Coronary artery (tissue), 2 donors: ENCODE results near the gene DNAJB6.

ENCODE experiments used
- DNase-seq: peaks from one replicate; pipeline ENCODE4 v3.0.0-alpha.2; 2017; ENCODE audit warnings: low spot score
- H3K27ac ChIP-seq, 2 donors: fragments of 200-600 bp; sonication (generic); one replicate each; pipeline ENCODE4 v1.5.1; 2016 to 2019
- H3K4me3 ChIP-seq: fragments of 200-600 bp; sonication (generic); 2 replicates; pipeline ENCODE4 v1.5.1; 2016; ENCODE audit warnings: mild to moderate bottlenecking, moderate library complexity
- TF ChIP-seq, protein P1 (sequence below): fragments of 200-600 bp; sonication (generic); IDR thresholded peaks from one replicate; pipeline ENCODE4 v1.5.1; 2019; ENCODE audit warnings: antibody characterized with exemption

The DNAJB6 gene

DNA sequence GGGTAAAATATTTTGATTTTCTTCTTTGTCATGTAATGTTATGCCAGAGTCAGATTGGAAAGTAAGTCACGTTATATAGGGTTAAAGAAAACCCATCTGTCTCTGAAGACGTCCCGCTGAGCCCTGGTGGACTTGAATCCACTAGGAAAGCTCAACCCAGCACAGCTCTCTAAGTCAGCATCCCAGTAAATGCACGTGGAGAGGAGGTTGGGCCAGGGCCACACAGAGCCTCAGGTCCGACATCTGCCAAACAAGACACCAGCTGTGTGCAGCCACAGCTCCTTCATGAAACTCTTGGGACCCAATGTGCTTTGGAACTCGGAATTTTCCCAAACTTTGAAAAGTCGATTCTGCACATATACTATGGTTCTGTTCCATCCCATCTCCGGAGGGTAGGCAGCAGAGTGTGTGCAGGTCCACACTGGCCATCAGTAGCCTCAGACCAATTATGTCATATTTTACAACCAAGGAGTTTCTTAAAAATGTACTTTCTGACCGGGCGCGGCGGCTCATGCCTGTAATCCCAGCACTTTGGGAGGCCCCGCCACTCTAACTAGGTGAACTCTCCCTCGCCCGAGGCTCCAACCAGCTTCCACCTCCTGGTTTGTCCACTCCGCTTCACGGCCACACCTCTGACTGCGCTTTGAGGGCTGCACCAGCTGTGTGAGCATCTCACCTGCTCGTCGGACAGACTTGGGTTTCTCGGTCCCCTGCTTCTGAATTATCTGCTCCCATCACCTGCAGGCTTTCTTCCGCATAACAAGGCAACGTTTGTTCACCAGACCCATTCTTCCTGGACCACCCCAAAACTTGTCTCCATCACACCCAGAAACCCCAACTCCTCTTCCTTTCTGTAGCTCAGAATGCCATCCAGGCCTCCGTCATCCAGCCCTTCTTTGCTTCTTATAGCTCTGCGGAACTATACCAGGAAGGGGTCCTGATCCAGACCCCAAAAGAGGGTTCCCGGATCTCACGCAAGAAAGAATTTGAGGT lies 29.7 kb upstream of the DNAJB6 start:
- no peak overlapping the region for H3K4me3 ChIP-seq
- DNase-seq: no peak
- TF ChIP-seq, protein P1, sequence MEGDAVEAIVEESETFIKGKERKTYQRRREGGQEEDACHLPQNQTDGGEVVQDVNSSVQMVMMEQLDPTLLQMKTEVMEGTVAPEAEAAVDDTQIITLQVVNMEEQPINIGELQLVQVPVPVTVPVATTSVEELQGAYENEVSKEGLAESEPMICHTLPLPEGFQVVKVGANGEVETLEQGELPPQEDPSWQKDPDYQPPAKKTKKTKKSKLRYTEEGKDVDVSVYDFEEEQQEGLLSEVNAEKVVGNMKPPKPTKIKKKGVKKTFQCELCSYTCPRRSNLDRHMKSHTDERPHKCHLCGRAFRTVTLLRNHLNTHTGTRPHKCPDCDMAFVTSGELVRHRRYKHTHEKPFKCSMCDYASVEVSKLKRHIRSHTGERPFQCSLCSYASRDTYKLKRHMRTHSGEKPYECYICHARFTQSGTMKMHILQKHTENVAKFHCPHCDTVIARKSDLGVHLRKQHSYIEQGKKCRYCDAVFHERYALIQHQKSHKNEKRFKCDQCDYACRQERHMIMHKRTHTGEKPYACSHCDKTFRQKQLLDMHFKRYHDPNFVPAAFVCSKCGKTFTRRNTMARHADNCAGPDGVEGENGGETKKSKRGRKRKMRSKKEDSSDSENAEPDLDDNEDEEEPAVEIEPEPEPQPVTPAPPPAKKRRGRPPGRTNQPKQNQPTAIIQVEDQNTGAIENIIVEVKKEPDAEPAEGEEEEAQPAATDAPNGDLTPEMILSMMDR: no peak
- H3K27ac ChIP-seq: no peak overlapping the region

DNA sequence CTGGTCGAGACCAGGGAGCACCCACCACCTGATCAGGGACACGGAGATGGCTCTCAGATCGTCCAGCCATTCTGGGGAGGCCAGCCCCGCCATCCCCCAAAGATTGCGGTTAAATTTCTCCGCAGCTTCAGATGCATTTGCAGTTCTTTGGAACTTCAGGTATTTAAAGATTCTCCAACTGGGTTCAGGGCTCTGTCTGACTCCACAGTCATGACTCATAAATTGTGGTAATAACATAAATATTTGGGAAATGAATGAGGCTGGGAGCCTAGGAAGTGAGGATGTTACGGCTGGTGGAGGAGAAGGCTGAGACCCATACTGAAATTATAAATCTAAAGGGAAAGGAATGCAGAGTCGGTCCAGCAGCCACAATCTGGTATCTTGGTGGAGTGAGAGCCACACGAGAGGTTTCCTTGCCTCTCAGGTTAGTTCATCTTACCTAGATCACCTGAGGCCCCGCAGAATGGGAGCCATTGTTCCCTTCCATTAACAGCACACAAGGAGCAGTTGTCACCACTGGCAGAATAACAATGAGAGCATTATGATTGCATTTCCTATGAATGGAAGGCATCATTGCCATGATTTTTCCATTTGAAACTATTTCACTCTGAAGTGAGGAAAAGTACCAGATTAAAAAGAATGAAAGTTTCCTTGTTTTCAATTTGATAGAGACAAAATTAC lies 26.7 kb upstream of the DNAJB6 start:
- DNase-seq: no peak
- H3K4me3 ChIP-seq: no peak overlapping the region
- TF ChIP-seq, protein P1: no peak
- no peak overlapping the region for H3K27ac ChIP-seq

DNA sequence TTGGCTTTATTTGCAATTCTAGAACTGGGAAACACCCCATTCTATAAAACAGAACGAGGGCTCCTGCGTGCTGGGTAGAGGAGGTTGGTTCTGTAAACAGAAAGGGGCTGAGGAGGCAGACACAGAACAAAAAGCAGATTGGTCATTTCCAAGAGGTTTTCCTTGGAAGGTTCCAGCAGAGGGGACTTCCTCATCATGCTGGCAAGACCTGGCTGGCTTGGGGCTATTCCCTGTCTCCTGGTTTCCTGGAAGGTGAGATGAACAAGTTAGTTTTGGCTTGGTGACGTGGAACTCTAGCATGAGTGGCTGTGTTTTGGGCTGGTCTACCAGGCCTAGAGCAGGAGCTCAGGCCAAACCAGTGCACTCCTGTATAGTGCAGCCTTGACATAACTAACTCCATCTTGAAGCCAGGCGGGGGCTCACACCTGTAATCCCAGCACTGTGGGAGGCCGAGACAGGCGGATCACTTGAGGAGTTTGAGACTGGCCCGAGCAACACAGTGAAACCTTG lies 26.1 kb upstream of the DNAJB6 start:
- no peak overlapping the region for H3K27ac ChIP-seq
- no peak overlapping the region for H3K4me3 ChIP-seq
- no peak for DNase-seq
- TF ChIP-seq, protein P1: no peak

DNA sequence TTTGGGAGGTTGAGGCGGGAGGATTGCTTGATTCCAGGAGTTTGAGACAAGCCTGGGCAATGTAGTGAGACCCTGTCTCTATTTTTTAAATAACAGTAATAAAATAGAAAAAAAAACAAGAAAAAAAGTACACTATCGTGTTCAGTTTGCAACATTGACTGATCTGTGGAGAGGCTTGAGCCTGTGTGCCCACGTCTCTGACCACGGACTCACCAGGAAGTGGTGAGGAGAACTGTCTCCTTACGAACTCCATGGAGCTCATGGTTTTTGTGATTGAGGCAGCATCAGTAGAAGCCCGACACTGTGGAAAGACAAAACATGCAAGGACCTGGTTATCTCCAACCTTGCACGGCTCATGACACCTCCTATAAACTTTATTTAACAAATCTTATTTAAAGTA lies 23.9 kb upstream of the DNAJB6 start:
- TF ChIP-seq, protein P1: no peak
- DNase-seq: no peak
- no peak overlapping the region for H3K4me3 ChIP-seq
- H3K27ac ChIP-seq: no peak overlapping the region

DNA sequence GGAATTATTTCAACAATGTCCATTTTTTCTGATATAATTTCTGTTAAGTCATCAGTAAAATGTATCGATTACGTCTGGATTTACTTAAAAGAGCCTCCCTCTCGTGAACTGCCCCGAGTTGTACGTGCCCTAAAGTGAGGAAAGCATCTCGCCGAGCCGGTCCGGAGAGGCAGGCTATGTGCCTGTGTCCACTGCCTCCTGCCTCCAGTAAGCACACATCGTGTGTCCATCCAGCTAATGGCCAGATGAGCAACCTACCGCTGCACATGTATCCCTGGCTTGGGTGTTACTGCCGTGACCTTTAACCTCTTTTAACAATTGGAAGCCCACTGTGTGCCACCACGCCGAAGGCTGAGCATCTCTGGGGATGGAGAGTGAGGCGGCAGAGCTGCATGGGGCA lies 23.2 kb upstream of the DNAJB6 start:
- TF ChIP-seq, protein P1: no peak
- H3K27ac ChIP-seq: no peak overlapping the region
- DNase-seq: no peak

DNA sequence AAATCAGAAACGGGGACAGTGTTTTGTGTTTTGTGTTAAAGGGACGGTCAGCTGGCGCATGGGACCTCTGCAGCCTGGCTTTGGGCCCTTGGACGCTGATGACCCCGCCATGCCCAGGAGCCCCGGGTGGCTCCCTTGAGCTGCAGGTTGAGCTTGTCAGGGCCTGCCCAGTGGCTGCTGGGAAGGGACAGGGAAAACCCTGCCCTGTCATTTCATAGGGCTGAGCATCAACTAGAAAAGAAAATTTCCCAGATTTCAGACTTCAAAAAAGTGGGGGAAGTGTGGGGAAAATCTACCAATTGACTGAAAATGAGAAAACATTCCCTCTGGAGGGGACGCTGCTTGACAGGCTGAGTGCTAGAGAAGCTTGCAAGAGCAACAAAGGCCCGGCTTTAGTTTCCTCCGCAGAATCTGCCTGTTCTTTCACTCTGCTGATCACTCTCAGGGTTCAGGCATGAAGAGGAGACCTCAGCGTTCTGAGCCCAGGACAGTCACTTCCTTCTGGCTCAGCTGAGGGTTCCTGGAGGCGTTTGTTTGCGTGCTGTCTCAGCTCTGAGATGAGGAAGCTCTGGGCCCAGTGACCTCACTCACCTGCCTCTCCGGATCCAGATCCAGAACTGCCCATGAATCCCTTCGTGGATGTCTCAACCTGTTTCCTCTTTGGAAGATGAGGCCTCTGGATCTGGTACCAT lies 18.6 kb upstream of the DNAJB6 start:
- DNase-seq: no peak
- H3K4me3 ChIP-seq: no peak overlapping the region
- TF ChIP-seq, protein P1: no peak
- H3K27ac ChIP-seq: peak overlapping the region in 1 of 2 donors; percentile 45

More for the DNA sequence above, 23.2 kb upstream of the DNAJB6 start:
- no peak overlapping the region for H3K4me3 ChIP-seq
